Esophagus muscularis mucosa (tissue), 3 donors: Measurements from ENCODE around the gene LPAR3.

Experiments
- CTCF ChIP-seq, 3 experiments: fragments of 200-600 bp in 2 of 3; fragments of 450-650 bp in 1 of 3; sonication (generic) in 2 of 3; IDR thresholded peaks; one replicate each; pipeline ENCODE4 v1.5.1; 2017 to 2019; ENCODE audit warnings: antibody characterized with exemption in 3 of 3, mild to moderate bottlenecking in 2 of 3, moderate library complexity in 1 of 3
- POLR2A ChIP-seq: fragments of 450-650 bp; IDR thresholded peaks from one replicate; pipeline ENCODE4 v1.6.1; 2017; ENCODE audit warnings: antibody characterized with exemption, moderate library complexity, mild to moderate bottlenecking, low read depth

DNA sequence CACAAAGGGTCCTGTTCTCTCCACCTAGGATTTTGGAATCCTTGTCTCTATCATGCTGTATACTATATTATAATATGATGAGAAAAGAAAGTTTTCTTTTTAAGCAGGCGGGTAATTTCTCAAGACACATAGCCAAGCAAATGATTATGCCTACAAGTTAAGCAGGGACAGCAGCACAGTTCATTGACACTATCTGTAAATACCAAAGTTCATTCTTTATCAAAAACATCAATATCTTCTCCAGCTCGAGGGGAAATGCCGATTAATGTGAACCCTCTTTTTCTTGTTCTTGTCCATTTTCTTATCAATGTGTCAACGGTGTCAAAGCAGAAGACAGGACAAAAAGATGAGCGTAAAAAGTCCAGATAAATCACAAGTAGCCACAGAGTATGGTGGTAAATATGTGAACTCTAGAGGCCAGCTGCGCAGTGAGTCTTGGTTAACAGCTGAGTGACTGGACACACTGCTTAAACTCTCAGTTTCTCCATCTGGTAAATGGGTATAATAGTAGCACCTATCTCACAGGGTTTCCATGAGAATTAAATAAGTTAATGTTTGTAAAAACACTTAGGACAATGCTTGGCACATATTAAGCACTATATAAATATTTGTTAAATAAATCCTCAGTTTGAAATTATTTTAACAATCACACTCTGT lies 30.9 kb downstream of the LPAR3 start:
- no peak for TF ChIP-seq CTCF (IDR thresholded peaks at IDR 0.05)
- no peak for TF ChIP-seq POLR2A
